GM19452 (cell line): Measurements from ENCODE around the gene SLC34A1.

Source experiments
- ATAC-seq: cut with Tn5 transposase; IDR thresholded peaks from one replicate; pipeline ENCODE4 v1.9.1; 2021; ENCODE audit not compliant: unreplicated experiment

SLC34A1 gene

DNA sequence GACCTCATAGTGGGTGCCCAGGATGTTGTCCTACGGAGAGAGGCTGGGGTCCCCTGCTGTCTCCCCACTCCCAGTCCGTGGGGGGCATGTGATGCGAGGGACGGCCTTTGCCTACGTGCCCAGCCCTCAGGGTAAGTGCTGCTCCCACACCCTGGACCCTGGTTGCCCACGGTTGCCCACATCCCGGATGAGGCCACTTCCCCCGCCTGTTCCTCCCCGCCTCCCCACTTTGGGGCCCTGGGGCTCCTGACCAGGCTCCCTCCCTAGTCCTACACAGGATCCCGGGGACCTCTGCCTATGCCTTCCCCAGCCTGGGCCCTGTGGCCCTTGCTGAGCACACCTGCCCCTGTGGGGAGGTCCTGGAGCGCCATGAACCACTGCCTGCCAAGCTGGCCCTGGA is 1.5 kb downstream of the SLC34A1 start:
- ATAC-seq = no peak

DNA sequence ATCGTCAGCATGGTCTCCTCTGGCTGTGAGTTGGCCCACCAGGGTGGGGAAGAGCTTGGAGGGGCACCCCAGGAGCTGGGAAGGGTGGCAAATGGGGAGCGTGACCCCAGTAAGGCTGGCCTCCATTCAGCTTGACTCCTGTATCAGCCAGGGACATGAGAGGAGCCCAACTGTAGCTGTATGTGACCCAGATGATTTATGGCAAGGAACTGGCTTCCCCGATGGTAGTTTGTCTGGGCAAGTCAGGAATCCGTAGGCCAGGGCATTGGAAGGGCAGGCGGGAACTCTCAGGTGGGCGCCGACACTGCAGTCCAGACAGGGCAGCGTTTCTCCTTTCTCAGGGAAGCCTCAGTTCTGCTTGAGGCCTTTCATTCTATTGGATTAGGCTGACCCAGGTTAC is 2.3 kb downstream of the SLC34A1 start:
- ATAC-seq = no peak

DNA sequence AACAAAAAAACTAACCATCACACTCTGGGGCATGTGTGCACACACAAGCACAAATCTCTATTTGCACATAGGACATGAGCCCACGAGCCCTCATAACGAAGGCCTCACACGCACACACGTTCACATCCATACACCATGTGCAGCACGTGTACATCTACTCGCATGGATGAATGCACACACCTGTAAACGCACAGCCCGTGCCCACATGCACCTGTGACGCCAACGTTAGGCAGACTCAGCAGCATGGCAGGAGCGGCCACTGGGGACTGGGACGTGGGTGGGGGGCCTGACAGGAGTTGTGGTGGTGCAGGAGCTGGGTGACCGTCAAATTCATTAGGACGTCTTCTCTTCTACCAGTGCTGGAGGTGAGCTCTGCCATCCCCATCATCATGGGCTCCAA is 3.2 kb downstream of the SLC34A1 start:
- no peak for ATAC-seq

DNA sequence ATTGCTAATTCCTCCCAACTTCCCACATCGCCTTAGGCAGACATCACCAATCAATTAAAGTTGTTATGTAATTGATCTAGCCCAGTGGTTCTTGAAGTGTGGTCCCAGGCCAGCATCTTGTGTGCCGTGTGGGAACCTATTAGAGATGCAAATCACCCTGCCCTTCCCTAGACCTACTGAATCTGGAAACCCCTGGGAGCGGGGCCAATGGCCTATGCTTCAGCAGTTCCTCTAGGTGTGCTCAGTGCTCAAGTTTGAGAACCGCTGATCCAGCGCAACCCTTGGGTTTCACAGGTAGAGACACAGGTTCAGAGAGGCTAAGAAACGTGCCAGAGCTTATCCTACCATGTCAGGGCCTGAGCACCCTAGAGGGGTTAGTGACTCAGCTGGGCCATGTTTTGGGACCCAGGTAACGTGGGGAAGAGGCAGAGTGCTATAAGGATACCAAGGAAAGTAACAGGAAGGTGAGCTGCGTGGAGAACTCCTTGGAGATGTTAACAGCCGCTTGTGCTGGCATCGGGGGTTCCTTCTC is 4.4 kb downstream of the SLC34A1 start:
- ATAC-seq = no peak

DNA sequence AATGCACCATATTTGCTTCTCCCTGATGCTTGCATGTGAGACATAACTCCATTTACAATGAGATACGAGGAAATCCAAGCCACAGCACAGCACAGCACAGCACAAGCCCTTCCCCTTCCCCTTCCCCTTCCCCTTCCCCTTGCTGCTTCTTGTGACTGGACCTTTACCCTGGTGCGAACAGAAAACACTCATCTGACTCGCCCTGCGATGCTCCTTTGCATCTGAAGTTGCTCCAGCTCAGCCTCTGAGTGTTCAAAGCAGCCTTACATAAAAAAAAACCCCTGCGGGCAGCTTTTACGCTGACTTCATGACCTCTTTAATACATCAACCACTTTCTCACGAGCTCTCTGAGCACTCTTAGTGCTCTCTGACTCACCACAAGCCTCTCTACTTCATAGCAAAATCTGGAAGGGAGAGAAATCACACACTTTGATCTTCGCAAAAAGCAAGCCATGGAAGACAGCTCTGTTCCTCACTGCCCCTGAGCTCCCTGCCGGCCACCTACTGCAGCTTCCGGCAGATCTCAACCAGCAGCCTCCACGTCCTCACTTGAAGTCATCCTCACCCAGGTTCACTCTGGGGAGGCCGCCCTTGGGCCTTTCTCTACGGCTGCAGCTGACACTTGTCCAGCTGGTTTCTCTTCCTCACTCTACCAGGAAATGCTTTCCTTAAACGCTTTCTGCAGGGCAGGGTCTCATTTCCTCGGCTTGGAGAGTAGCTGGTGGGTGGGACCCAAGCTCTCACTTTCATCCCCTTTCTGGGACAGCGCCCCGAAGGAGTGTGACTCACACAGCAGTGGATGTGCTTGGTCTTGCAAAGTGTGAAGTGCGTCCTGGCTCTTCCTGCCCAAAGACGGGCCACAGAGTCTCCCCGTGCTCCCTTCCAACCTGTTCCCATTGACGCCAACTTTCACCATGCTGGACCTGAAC is 5.3 kb downstream of the SLC34A1 start:
- ATAC-seq = no peak

DNA sequence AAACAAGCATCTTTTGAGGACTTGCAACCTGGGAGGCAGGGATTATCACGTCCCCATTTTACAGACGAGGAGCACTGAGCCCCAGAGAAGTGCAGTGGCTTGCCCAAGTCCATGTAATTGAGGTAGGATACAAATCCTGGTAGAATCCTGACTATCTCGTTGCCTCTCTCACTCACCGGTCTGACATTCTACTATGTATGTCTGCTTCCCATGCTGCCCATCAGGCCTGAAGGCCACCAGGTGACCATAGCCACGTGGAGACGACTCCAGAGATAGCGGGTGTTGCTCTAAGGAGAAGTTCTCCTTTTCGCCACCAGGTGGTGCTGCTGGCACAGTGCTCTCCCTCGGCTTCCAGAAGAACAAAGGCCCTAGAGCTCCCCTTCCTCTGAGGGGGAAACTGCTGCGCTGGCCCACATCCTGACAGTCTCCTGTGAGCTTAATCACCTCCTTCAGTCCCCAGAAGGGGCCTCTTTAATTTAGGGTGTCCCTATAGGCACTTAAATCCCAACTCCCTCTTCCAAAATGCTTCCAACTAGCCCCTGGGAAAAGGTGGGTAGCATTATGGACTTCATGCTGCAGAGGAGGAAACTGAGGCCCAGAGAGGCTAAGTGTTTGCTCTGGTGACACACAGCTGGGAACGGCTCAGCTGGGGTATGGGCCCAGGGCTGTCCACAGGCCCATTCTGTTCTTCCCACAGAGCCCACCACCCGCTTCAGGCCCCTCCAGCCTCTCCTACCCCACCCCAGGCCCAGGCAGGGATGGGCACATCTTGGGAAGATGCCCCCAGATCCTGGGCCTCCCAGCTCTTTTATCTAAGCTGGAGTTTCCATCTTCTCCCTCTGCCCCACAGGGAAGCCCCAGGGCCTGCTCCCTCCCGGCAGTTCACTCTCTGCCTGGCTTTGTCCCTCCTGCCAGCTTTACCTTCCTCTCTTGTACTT is 6.4 kb downstream of the SLC34A1 start:
- ATAC-seq = peak; percentile 62

DNA sequence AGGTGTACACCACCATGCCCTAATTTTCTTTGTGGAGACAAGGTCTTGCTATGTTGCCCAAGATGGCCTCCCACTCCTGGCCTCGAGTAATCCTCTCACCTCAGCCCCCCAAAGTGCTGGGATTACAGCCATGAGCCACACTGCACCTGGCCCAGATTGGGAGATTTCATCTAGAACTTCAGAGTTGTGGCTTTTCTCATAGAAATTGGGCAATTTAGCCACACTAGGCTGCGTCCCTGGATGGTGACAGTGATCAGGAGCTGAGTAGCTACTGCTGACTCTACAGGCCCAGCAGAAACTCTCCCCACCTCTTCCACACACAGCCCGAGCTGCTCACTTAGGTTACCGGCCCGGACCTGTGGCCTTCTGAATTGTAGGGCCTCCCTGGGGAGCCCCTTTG is 8.5 kb downstream of the SLC34A1 start:
- ATAC-seq = no peak

DNA sequence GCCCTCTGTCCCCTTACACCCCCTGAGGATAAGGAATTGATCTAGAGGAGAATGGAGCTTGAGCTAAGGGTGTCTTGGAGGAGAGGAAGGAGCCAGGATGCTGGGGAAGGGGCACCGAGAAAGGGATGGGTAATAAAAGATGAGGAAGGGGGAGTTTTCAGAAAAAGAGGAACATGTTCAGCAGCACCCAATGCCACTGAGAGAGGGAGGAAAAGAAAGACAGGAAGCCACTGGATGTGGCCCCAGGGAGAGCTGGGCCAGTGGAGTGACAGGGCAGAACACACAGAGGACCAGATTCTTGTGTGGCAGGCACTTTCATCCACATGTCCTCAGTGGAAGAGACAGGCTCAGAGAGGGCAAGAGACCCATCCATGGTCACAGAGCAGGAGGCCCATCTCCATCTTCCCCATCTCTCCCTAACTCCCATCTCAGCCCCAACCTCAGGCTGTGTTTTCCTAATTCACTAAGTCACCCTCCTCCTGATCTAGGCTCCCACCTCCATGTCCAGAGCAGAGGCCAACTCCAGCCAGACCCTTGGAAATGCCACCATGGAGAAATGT is 9.1 kb downstream of the SLC34A1 start:
- no peak for ATAC-seq

DNA sequence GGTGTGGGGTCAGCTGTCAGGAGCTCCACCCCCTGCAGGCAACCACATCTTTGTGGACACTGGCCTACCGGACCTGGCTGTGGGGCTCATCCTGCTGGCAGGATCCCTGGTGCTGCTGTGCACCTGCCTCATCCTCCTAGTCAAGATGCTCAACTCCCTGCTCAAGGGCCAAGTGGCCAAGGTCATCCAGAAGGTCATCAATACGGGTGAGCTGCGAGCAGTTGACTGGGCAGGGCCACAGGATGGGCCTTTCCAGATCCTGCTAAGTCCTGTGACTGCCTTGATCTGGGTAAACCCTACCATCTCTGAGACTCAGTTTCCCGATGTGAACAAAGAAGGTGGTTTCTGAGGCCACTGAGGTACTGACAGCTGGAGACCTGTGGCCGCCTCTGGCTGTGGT is 9.8 kb downstream of the SLC34A1 start:
- no peak for ATAC-seq

DNA sequence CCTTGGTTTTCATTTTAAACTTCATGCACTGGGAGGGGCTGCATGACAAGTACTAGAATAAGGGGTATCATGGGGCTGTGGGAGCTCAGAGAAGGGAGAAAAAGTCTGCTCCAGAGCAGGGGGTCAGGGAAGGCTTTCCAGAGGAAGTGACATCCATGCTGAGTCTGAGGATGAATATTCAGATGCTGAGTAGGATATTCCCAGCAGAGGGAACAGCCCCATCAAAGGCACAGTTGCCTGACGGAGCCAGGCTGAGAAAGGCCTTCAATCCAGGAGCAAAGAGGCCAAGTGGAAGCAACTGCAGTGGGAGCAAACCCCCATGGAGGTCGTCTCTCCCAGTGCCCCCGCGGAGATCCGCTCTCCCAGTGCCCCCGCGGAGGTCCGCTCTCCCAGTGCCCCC is 11.8 kb downstream of the SLC34A1 start:
- ATAC-seq = no peak

DNA sequence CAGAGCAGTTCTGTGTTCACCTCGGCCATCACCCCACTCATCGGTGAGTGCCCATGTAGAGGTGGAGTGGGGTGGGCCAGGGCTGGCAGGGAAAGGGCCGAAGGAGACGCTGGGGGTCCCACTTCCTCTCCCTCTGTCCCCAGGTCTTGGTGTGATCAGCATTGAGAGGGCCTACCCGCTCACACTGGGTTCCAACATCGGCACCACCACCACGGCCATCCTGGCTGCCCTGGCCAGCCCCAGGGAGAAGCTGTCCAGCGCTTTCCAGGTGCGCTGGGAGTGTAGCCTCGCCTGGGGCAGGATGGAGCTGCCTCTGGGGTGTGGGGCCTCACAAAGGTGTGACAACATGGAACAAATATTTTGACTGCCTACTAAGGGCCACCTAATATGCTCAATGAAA is 12.6 kb downstream of the SLC34A1 start:
- ATAC-seq = no peak

DNA sequence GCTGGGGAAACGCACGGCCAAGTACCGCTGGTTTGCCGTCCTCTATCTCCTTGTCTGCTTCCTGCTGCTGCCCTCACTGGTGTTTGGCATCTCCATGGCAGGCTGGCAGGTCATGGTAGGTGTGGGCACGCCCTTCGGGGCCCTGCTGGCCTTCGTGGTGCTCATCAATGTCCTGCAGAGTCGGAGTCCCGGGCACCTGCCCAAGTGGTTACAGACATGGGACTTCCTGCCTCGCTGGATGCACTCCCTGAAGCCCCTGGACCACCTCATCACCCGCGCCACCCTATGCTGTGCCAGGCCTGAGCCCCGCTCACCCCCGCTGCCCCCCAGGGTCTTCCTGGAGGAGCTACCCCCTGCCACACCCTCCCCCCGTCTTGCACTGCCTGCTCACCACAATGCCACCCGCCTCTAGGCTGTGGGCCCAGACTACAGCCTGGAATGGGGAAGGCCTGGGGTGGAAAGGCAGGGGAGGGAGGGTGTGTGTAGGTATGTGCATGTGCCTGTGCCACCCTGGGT is 13.7 kb downstream of the SLC34A1 start:
- ATAC-seq = no peak

DNA sequence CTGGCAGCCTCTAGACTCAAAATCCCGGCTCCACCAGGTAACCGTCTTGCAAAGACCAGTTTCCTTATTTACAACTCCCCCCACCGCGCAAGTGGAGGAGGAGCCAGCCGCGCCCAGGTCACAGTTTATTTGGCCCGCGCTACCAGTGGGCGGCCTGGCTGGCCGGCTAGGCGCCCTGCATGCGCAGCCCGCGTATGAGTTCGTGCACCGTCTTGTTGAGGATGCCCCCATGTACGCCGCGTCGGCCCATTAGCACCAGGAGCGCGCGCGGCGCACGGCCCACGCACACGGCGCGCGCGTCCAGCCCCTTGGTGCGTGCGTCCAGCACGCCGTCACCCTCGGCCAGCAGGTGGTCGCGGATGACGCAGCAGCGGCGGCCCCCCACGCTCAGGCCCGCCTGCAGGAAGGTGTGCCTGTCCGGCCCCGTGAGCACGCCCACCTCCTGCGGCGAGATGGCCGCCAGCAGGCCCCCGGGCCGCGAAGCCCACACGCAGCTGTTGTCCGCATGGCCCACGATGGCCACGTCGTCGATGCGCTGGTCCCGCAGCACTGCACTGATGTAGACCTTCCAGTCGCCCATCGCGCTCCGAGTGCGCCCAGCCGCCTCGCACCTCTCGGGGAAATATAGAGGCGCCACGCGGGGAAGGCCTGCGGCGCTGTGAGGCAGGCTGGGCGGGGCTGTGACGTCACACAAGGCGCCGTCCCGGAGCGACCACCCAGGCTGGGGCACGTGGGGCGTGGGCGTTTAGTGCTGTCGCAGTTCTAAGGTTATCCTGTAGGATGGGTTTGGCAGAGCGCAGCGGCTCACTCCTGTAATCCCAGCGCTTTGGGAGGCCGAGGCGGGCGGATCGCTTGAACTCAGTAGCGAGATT is 16.0 kb downstream of the SLC34A1 start, which contains the start of gene PFN3:
Gene PFN3 (minus strand): TSS at position 665 of the 872 bp plus-strand sequence. CDS start 85 bp downstream, at position 580.
- no peak for ATAC-seq

DNA sequence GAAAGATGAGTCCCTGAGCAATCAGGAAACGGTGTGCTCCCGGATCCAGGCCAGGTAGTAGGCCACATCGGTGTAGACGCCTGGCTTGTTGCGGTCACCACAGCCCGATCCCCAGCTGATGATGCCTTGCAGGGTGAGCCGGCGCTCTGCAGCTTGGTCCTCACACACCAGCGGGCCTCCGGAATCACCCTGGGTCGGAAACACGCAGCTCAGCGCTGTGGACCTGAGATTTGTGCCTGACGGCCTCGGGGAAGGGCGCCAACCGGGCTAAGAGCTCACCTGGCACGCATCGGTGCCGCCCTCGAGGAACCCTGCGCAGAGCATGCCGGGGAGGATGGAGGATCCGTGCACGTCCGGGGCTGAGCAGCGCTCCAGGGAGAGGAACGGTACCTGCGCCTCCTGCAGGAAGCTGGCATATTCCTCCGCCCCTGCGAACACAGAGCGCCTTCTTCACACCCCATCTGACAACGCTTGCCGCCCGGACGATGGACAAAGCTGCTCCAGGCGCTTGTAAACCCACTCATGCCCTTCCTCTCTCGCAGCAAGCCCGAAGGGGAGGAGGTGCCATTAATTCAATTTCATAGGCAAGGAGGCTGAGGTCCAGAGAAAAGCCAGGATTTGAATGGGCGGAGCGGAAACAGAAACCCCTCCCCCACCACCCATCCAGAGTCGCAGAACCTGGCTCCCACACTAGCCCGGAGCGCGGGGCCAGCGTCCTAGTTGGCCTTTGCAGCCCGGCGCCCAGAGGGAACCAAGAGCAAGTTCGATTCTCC is 18.2 kb downstream of the SLC34A1 start:
- ATAC-seq = no peak

DNA sequence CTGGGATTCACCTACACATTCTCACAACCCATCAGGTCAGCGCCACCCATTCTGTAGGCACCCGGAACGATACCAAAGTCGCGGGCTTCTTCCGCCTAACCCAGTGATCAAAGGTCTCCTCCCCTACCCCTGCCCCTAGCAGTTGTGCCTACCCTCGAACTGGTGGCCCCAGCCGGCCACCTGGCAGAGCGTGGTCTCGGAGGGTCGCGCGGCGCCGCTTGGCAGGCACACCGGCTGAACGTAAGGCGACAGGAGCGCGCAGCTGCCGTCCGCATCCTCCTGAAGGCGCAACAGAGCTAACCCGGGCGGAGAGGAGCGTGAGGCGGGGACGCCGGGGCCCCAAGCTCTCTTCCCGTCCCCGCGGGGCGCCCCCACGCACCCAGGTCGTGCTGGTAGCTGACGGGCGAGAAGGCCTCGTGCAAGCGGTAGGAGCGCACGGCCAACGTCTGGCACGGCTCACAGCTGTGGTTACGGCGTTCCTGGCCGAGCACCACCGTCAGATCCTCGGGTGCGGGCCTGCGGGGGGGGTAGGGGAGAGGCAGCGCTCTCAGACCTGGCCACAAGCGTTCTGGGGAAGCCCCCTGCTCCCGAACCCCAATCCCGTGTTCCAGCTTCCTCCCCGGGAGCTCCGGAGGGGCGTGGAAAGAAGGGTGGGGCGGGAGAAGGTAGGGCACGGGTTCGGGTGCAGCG is 19.0 kb downstream of the SLC34A1 start:
- peak; percentile 22 for ATAC-seq

DNA sequence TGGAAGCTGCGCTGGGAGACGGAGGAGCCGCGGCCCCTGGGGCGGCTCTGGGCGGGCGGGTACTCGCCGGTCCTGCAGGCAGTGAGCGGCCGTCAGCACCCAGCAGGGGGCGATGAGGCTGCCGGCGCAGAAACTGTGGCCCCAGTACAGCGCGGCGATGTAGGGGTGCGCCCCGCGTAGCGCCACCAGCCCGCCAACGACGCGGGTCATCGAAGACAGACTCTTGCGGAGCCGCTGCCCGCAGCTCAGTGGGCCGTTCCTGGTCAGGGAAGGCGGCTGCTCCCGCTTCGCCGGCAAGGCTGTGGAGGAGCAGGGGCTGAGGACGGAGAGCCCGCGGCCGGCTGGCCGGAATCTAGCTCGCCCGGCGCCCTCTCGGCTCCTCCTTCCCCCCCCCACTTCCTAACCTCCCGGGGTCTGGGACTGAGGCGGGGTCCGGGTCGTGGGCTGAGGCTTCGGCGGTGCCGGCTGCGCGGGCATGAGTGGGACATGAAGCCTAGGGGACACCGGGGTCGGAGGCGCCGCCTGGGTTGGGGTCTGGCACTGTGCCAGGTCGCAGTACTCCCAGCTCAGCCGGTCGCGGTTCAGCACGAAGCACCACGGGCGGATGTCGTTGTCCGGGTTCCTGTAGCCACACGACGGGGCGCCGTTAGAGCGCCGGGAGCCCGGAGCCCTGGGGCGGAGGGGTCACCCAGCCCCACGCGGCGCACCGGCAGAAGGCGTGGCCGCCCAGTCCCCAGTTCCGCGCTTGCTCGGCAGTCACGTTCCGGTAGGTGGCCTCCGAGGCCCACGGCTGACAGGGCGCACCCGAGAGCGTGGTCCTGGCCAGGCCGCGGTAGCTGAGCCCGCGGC is 19.8 kb downstream of the SLC34A1 start:
- peak; percentile 73 for ATAC-seq

DNA sequence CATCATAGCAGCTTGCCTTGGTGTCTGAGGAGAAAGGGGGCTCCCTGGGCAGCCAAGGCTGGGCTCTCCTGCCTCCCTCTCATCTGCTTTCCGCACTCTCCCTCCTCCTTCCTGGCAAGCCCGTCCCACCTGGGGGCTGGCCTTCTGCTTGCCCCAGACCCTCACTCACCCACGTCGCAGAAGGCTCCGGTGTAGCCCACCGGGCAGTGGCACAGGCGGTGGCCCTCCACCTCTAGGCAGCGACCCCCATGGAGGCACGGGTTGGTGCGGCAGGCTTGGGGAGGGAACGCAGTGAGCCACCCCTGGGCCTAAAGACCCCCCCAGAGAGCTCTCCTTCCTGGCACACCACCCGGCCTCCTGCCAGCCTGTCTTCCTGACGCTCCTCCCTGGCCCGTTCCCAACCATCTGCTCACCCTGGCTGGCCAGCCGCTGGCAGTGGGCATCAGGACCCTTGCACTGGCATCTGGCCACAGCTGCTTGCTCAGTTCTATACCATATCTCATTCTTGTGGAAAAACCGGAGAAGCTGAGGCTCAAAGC is 20.5 kb downstream of the SLC34A1 start:
- ATAC-seq = no peak
